Stimulated activated CD8-positive, alpha-beta memory T cell treated with anti-CD3 and anti-CD28 coated beads, Interleukin-2, amount 100 ng/mL, for 1 hour (primary cell): ENCODE results near the gene IGHMBP2.

Experiments used
- DNase-seq, 2 donors: peaks; one replicate each; pipeline ENCODE4 v3.0.0-alpha.2; 2020; ENCODE audit warnings: low read depth in 2 of 2

The IGHMBP2 gene

GRCh38 chr11:68980776-68981065 lies 77.0 kb downstream of the IGHMBP2 start, which contains the start of gene MRGPRD:
TSS of gene MRGPRD (minus strand) at chr11:68980986. CDS start at chr11:68980986, 0 bp downstream.
- DNase-seq = no peak

GRCh38 chr11:68982134-68982533 lies 78.4 kb downstream of the IGHMBP2 start:
- DNase-seq = no peak

- no peak for DNase-seq
Measured at GRCh38 chr11:68983801-68984200, 80.1 kb downstream of the IGHMBP2 start.

GRCh38 chr11:68987211-68987610 lies 83.5 kb downstream of the IGHMBP2 start:
- DNase-seq = no peak

GRCh38 chr11:68988491-68988890 lies 84.8 kb downstream of the IGHMBP2 start:
- DNase-seq = no peak
